K562 (cell line): ENCODE data around the gene ADRB1. TPM values are rescaled to one million over a fixed set of nuclear protein-coding genes. Genes with fewer than 3 reads are reported as not detected.

Experiments used
- ATAC-seq: fragments of 200-7000 bp; cut with Tn5 transposase; 3 replicates; pipeline ENCODE4 v1.9.1; 2020; ENCODE audit warnings: moderate library complexity
- BruUV-seq: library from RNA; stranded (reverse); fragments of 400-500 nt; replicated peaks from 2 replicates; lab custom pipeline; 2021; lab: Mats Ljungman, UMichigan
- CTCF ChIA-PET: fragments of 300-600 bp; formaldehyde crosslinking; extraction: SDS; loops from one replicate; lab custom pipeline; 2021; ENCODE audit warnings: low intra/inter-chr PET ratio; lab: Yijun Ruan, JAX
- POLR2A ChIA-PET: fragments of 300-600, 350-650 bp; sonication (Branson Sonifier 250); formaldehyde crosslinking; extraction: SDS; loops from one replicate; lab custom pipeline; 2021; ENCODE audit warnings: antibody characterized with exemption, inconsistent platforms; lab: Yijun Ruan, JAX
- DNase-seq, 4 experiments: peaks; one replicate each; pipeline versions ENCODE4 v3.0.0 to v3.0.0-alpha.2; 2011 to 2018; ENCODE audit warnings: low spot score in 3 of 4, mixed read lengths in 3 of 4; ENCODE audit errors: extremely low read depth in 1 of 4
- FAIRE-seq: peaks from 2 replicates; lab custom pipeline; 2011; peaks lifted over from hg19 to GRCh38; lab: Jason Lieb, UNC
- H2AFZ ChIP-seq: 2 replicates; pipeline ENCODE4 v1.6.0; 2011; ENCODE audit warnings: low read depth, low read length, control low read depth, inconsistent platforms
- H3K27ac ChIP-seq: fragments of 200-600 bp; 3 replicates; pipeline ENCODE4 v1.8.0; 2011; ENCODE audit warnings: low read depth, mild to moderate bottlenecking, control low read depth, inconsistent platforms, low read length, moderate library complexity, mixed read lengths; ENCODE audit errors: extremely low read depth
- H3K27me3 ChIP-seq, 2 experiments: fragments of 300-600 bp in 1 of 2; 2 replicates in 1 of 2; 3 replicates in 1 of 2; pipeline versions ENCODE4 v1.6.0 to v1.8.0; 2011; ENCODE audit warnings: inconsistent platforms in 2 of 2, low read length in 2 of 2, mild to moderate bottlenecking in 1 of 2, mixed read lengths in 1 of 2, moderate library complexity in 1 of 2; ENCODE audit not compliant: control insufficient read depth in 2 of 2, insufficient read depth in 2 of 2
- H3K36me3 ChIP-seq: fragments of 300-600 bp; 3 replicates; pipeline ENCODE4 v1.8.0; 2011; ENCODE audit warnings: mild to moderate bottlenecking, low read length, inconsistent platforms; ENCODE audit not compliant: control insufficient read depth, insufficient read depth
- H3K4me1 ChIP-seq, 2 experiments: fragments of 200-600 bp in 1 of 2; replicated peaks in 1 of 2; 2 replicates in 1 of 2; 3 replicates in 1 of 2; pipeline versions ENCODE4 v1.5.1 to v1.8.0; 2011; ENCODE audit warnings: inconsistent platforms in 2 of 2, low read length in 2 of 2, mild to moderate bottlenecking in 1 of 2, mixed read lengths in 1 of 2, moderate library complexity in 1 of 2; ENCODE audit not compliant: control insufficient read depth in 2 of 2, insufficient read depth in 2 of 2
- H3K4me2 ChIP-seq: 2 replicates; pipeline ENCODE4 v1.6.1; 2011; ENCODE audit warnings: low read length, control low read depth, inconsistent platforms, mixed read lengths; ENCODE audit not compliant: insufficient read depth
- H3K4me3 ChIP-seq: fragments of 200-600 bp; sonication (generic), shearing (Covaris generic); 2 replicates; pipeline ENCODE4 v1.5.1; 2016; ENCODE audit warnings: control low read depth, inconsistent platforms
- H3K79me2 ChIP-seq: fragments of 200-600 bp; 3 replicates; pipeline ENCODE4 v1.8.0; 2011; ENCODE audit warnings: low read length, inconsistent platforms; ENCODE audit not compliant: control insufficient read depth, insufficient read depth
- H3K9ac ChIP-seq, 2 experiments: 2 replicates each; pipeline versions ENCODE4 v1.6.0 to v1.6.1; 2011; ENCODE audit warnings: low read depth in 2 of 2, low read length in 2 of 2, control low read depth in 1 of 2, inconsistent platforms in 1 of 2, mild to moderate bottlenecking in 1 of 2, mixed read lengths in 1 of 2; ENCODE audit not compliant: insufficient read depth in 1 of 2
- H3K9me1 ChIP-seq: one replicate; pipeline ENCODE4 v1.6.0; 2011; ENCODE audit warnings: inconsistent platforms, mild to moderate bottlenecking, low read length, moderate library complexity; ENCODE audit not compliant: control insufficient read depth, insufficient read depth
- H3K9me3 ChIP-seq: replicated peaks from 2 replicates; pipeline ENCODE4 v1.5.1; 2011; ENCODE audit warnings: low read depth, low read length, inconsistent platforms; ENCODE audit not compliant: control insufficient read depth, insufficient read depth
- H4K20me1 ChIP-seq: replicated peaks from 2 replicates; pipeline ENCODE4 v1.6.1; 2011; ENCODE audit warnings: low read length, inconsistent platforms, mixed read lengths; ENCODE audit not compliant: control insufficient read depth, insufficient read depth
- ELF1 ChIP-seq: fragments of 200-800 bp; sonication (Bioruptor generic); IDR thresholded peaks from 2 replicates; pipeline ENCODE4 v1.6.1; 2016; ENCODE audit warnings: missing genetic modification characterization, missing compliant biosample characterization
- ETV5 ChIP-seq: sonication (generic); formaldehyde crosslinking; IDR thresholded peaks from 2 replicates; pipeline ENCODE4 v1.4.0; 2020; ENCODE audit warnings: low read depth, mild to moderate bottlenecking, missing genetic modification reagents
- FOXK2 ChIP-seq, 2 experiments: fragments of 450-650 bp; IDR thresholded peaks in 1 of 2; conservative IDR thresholded peaks in 1 of 2; 2 replicates each; pipeline ENCODE4 v1.6.1; 2016; ENCODE audit warnings: low read depth in 2 of 2, mild to moderate bottlenecking in 1 of 2
- SOX6 ChIP-seq: fragments of 450-650 bp; IDR thresholded peaks from 2 replicates; pipeline ENCODE4 v1.6.1; 2014; ENCODE audit warnings: mild to moderate bottlenecking
- TOE1 ChIP-seq, 2 experiments: fragments of 450-650 bp in 1 of 2; sonication (generic) in 1 of 2; formaldehyde crosslinking in 1 of 2; IDR thresholded peaks; 2 replicates each; pipeline versions ENCODE4 v1.7.1 to v1.8.0; 2016 to 2022; ENCODE audit warnings: borderline replicate concordance in 2 of 2, mild to moderate bottlenecking in 2 of 2, antibody characterized with exemption in 1 of 2, inconsistent platforms in 1 of 2, low read depth in 1 of 2, missing genetic modification reagents in 1 of 2, moderate library complexity in 1 of 2
- ZNF133 ChIP-seq: fragments of 250-450 bp; sonication (Bioruptor Pico); IDR thresholded peaks from 2 replicates; pipeline ENCODE4 v1.4.0; 2020; ENCODE audit warnings: mild to moderate bottlenecking
- WGBS: fragments of 100-300 bp; shearing (Covaris generic); methylation state at CpG from one replicate; pipeline ENCODE4 v1.1.6; 2016; ENCODE audit warnings: low coverage, mixed read lengths; ENCODE audit not compliant: insufficient coverage; ENCODE audit errors: missing lambda C conversion rate; 5-methylcytosine and 5-hydroxymethylcytosine counted together
- in situ Hi-C: fragments of 300-500 bp; cut with MboI; formaldehyde crosslinking; loops from 4 replicates; pipeline ENCODE4 v1.15.0; 2018; ENCODE audit warnings: inconsistent platforms, mixed read lengths
- intact Hi-C: fragments of 100-400 bp; cut with micrococcal nuclease; formaldehyde crosslinking; loops from 2 replicates; pipeline ENCODE4 v1.14.2; 2022
- polyA plus RNA-seq, 8 experiments: library from polyadenylated mRNA; depleted of rRNA in 4 of 8; stranded (reverse) in 5 of 8; unstranded in 3 of 8; fragments of >200 nt; fragmentation: Nextera tagmentation in 2 of 8; fragmentation: Illumina TruSeq in 1 of 8; extraction: Ambion mirVana in 2 of 8; extraction: Trizol in 1 of 8; gene quantifications; 2 replicates each; pipeline versions ENCODE4 v1.2.1 to v1.2.3, GENCODE V29; 2011 to 2014; ENCODE audit warnings: inconsistent platforms in 1 of 8, missing spikeins in 1 of 8
- total RNA-seq, 7 experiments: library from RNA; depleted of rRNA in 6 of 7; stranded (reverse); fragments of >200 nt in 6 of 7; fragmentation: Illumina TruSeq in 2 of 7; extraction: Trizol in 2 of 7; gene quantifications; 2 replicates each; pipeline versions ENCODE4 v1.2.1 to v1.2.3, GENCODE V29; 2011 to 2021; ENCODE audit warnings: low replicate concordance in 1 of 7
- TF ChIP-seq, protein P1 (sequence below): sonication (generic); formaldehyde crosslinking; IDR thresholded peaks from 2 replicates; pipeline ENCODE4 v1.8.0; 2022; ENCODE audit warnings: mild to moderate bottlenecking, missing genetic modification reagents

Gene ADRB1
- total and polyA plus RNA-seq, 9 of the 15 experiments (the other 6 are each of a cell fraction or from before 2014, with no cell fraction given), result 0.07 to 0.11 (median 0.09) TPM; not detected in 6

GRCh38 chr10:114029655-114030054 is 14.0 kb upstream of the ADRB1 start:
- H2AFZ ChIP-seq, result no peak overlapping the region
- TF ChIP-seq ETV5 (CRISPR knock-in tag) (no peak), ELF1 (tag) (no peak), ZNF133 (CRISPR knock-in tag) (no peak), FOXK2 (conservative IDR thresholded peaks at IDR 0.05 in 1 of 2, IDR thresholded peaks at IDR 0.05 in 1 of 2; ENCODE audit: low read depth in 2 of 2) (no peak)
- no peak overlapping the region for H3K9ac ChIP-seq
- in situ Hi-C loops, result no loop called here
- no peak overlapping the region for H3K4me2 ChIP-seq
- DNase-seq (no peak), ATAC-seq (no peak), FAIRE-seq (no peak)
- H3K27ac ChIP-seq, result no peak overlapping the region
- H3K4me1 ChIP-seq, result peaks cover 4 to 6% of the 10 kb centered on the region in 2 experiments; a peak in 3 of 5 replicates
- H3K9me3 ChIP-seq, result no peaks in the 10 kb centered on the region
- BruUV-seq, result no TSS peak
- no peaks in the 10 kb centered on the region for H3K9me1 ChIP-seq
- H4K20me1 ChIP-seq, result no peaks in the 10 kb centered on the region
- ChIA-PET POLR2A (no interaction called here), CTCF (no interaction called here)
- H3K27me3 ChIP-seq, result no peaks in the 10 kb centered on the region
- no peaks in the 10 kb centered on the region for H3K79me2 ChIP-seq
- 0% methylated on average over 1 of the region's 4 CpGs for WGBS
- H3K4me3 ChIP-seq, result no peak overlapping the region
- no peaks in the 10 kb centered on the region for H3K36me3 ChIP-seq
- intact Hi-C loops, result loop anchor here (10.0 kb wide), 1 partner anchor 175 kb away; the partner anchor contains the start of genes DCLRE1A and NHLRC2

DNA sequence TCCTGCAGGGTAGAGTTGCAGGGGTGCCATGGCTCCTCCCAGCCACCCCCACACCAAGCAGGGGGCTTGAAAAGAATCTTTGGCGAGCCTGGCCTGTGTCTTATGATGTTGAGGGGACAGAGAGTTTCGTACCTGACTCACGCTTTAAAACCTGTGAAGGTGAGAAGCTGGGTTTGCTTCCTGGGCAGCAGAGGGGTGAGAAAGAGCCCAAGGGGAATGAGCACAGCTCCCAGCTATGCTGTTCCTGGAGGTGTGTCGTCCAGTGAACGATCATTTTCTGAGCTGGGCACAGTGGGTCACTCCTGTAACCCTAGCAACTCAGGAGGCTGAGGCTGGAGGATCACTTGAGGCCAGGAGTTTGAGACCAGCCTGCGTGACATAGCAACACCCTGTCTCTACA is 13.5 kb upstream of the ADRB1 start:
- H3K27me3 ChIP-seq, result no peaks in the 10 kb centered on the region
- H3K27ac ChIP-seq, result no peak overlapping the region
- H3K9me1 ChIP-seq, result no peaks in the 10 kb centered on the region
- TF ChIP-seq SOX6 (no peak), TOE1 (IDR thresholded peaks at IDR 0.05; ENCODE audit: borderline replicate concordance) (no peak), TOE1 (CRISPR knock-in tag; IDR thresholded peaks at IDR 0.05; ENCODE audit: borderline replicate concordance, low read depth) (no peak)
- TF ChIP-seq, protein P1, sequence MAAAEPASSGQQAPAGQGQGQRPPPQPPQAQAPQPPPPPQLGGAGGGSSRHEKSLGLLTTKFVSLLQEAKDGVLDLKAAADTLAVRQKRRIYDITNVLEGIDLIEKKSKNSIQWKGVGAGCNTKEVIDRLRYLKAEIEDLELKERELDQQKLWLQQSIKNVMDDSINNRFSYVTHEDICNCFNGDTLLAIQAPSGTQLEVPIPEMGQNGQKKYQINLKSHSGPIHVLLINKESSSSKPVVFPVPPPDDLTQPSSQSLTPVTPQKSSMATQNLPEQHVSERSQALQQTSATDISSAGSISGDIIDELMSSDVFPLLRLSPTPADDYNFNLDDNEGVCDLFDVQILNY (CRISPR knock-in tag), result no peak
- ATAC-seq (no peak), DNase-seq (no peak), FAIRE-seq (no peak)
- no peaks in the 10 kb centered on the region for H3K79me2 ChIP-seq
- WGBS, result 16% methylated on average over 4 of the region's 6 CpGs
- H2AFZ ChIP-seq, result no peak overlapping the region
- intact Hi-C loops (no loop called here), in situ Hi-C loops (no loop called here)
- H4K20me1 ChIP-seq, result no peaks in the 10 kb centered on the region
- POLR2A ChIA-PET, result no interaction called here
- CTCF ChIA-PET, result no interaction called here
- no peak overlapping the region for H3K4me3 ChIP-seq
- H3K36me3 ChIP-seq, result no peaks in the 10 kb centered on the region
- H3K4me1 ChIP-seq, result peaks cover 0 to under 1% of the 10 kb centered on the region in 2 experiments; a peak in 2 of 5 replicates
- H3K4me2 ChIP-seq, result no peak overlapping the region
- no peak overlapping the region for H3K9ac ChIP-seq
- H3K9me3 ChIP-seq, result no peaks in the 10 kb centered on the region
- no TSS peak for BruUV-seq
